ENCODE measurements around the gene AVL9.

- no peak for TF ChIP-seq CTCF (IDR thresholded peaks at IDR 0.05)
- no peak for TF ChIP-seq CHD2 (IDR thresholded peaks at IDR 0.05; ENCODE audit: low read length, partially characterized antibody)
- TF ChIP-seq ZBTB33 (IDR thresholded peaks at IDR 0.05; ENCODE audit: borderline replicate concordance, low read depth) = no peak
These were observed 20.7 kb downstream of the AVL9 start for GRCh38 chr7:32515890-32516550.
